ENCODE data around the gene GIMAP8. TPM values are rescaled to one million over a fixed set of nuclear protein-coding genes. Genes with fewer than 3 reads are reported as not detected.

The GIMAP8 gene
- total RNA-seq, 1 experiment from 2014 or later, result not detected

DNA sequence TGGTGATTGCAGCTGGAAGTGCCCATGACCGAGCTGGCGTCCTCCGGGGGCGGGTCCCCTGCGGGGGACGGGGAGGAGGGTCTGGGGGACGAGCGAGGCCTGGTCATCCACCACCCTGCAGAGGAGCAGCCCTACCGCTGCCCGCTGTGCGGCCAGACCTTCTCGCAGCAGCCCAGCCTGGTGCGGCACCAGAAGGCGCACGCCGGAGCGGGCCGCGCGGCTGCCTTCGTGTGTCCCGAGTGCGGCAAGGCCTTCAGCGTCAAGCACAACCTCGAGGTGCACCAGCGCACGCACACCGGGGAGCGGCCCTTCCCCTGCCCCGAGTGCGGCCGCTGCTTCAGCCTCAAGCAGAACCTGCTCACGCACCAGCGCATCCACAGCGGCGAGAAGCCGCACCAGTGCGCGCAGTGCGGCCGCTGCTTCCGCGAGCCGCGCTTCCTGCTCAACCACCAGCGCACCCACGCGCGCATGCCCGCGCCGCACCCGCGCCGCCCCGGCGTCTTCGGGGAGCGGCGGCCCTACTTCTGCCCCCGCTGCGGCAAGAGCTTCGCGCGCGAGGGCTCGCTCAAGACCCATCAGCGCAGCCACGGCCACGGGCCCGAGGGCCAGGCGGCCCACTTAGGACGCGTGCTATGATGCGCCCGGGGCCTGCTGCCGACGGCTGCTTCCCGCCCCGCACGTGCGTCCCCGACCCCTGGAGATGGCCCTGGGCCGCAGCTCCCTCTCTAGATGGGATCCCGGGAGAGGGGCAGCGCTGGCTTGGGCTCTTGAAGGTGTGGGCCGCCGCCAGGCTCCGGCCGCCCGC lies 42.6 kb upstream of the GIMAP8 start:
- peaks cover 27% of the 10 kb centered on the region for H3K4me1 ChIP-seq (replicated peaks)
- no peaks in the 10 kb centered on the region for H3K9me3 ChIP-seq (replicated peaks)
- DNase-seq (ENCODE audit: low read depth in 1 of 2, low spot score in 2 of 2), result no peak
- no peaks in the 10 kb centered on the region for H3K27me3 ChIP-seq (replicated peaks)
- H3K36me3 ChIP-seq, result no peaks in the 10 kb centered on the region
- H3K4me3 ChIP-seq, result no peak overlapping the region
- no peak overlapping the region for H3K27ac ChIP-seq

DNA sequence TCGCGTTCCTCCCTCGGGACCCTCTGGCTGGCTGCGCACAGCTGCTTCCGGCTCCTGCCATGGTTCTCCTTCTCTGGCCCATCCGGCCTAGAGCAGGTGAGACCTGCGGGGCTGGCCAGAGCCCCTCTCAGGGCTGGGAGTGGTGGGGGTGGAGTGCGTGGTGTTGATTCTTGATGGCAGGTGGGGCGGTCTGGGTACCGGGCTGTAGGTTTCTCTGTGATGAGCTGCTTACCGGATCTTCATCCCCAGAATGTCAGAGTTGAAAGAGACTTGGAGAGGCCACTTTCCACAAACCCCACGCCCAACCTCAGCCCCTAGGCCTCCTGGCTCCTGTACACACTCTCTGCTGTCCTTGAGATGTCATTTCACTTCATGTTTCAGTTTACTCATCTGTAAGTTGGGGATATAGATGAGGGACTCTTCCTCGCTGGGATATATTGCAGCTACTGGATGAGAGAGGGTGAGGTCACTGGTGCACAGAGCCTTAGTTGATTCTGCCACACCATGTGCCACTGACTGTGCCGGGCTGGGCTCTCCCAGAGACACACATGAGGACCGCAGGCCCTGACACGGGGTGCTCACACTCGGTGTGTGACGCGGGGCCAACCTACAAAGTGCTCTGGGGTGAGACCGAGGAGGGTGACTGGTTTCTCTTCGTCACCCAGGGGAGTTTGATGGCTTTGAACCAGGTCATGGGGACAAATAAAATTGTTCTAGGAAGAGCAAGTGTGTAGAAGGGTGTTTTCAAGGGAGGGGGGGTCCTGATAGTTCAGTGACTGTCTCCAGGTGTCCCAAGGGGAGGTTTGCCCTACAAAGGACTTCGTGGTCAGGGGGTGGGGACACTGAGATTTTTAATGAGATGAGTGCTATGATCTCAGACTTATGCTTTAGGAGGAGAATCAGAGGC lies 41.8 kb upstream of the GIMAP8 start:
- H3K36me3 ChIP-seq, result no peaks in the 10 kb centered on the region
- no peak for DNase-seq (ENCODE audit: low read depth in 1 of 2, low spot score in 2 of 2)
- peaks cover 27% of the 10 kb centered on the region for H3K4me1 ChIP-seq (replicated peaks)
- no peaks in the 10 kb centered on the region for H3K27me3 ChIP-seq (replicated peaks)
- H3K27ac ChIP-seq, result no peak overlapping the region
- H3K9me3 ChIP-seq (replicated peaks), result no peaks in the 10 kb centered on the region
- H3K4me3 ChIP-seq, result no peak overlapping the region

- Histone ChIP-seq H3K27ac (no peak overlapping the region), H3K4me3 (no peak overlapping the region), H3K9me3 (replicated peaks) (no peaks in the 10 kb centered on the region), H3K36me3 (no peaks in the 10 kb centered on the region), H3K27me3 (replicated peaks) (no peaks in the 10 kb centered on the region), H3K4me1 (replicated peaks) (peaks cover 23% of the 10 kb centered on the region)
- no peak for DNase-seq (ENCODE audit: low read depth in 1 of 2, low spot score in 2 of 2)
These were observed 41.0 kb upstream of the GIMAP8 start for GRCh38 chr7:150409300-150410030.

DNA sequence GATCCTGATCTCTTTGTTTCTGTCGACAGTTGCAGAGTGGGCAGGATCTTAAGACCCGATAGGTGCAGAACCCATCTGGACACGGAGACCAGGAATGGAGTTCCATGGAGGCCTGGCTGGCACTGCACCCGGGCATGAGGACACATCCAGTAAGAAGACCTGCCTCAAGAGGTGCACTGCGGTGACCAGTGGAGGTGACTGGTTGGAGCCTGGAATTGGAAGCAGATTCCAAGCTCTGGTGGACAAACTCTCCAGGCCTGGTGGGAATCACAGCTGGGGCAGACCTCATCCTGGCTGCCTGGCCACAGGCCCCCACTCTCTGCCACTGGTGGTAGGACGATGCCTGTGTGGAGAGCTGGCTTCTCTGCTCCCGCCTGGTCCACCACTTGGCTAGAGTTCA lies 40.3 kb upstream of the GIMAP8 start:
- Histone ChIP-seq H3K27ac (no peak overlapping the region), H3K36me3 (no peaks in the 10 kb centered on the region), H3K4me3 (no peak overlapping the region), H3K27me3 (replicated peaks) (no peaks in the 10 kb centered on the region), H3K4me1 (replicated peaks) (peaks cover 17% of the 10 kb centered on the region), H3K9me3 (replicated peaks) (no peaks in the 10 kb centered on the region)
- no peak for DNase-seq (ENCODE audit: low read depth in 1 of 2, low spot score in 2 of 2)

- peaks cover 14% of the 10 kb centered on the region for H3K4me1 ChIP-seq (replicated peaks)
- H3K9me3 ChIP-seq (replicated peaks), result no peaks in the 10 kb centered on the region
- H3K4me3 ChIP-seq, result no peak overlapping the region
- no peak overlapping the region for H3K27ac ChIP-seq
- no peak for DNase-seq (ENCODE audit: low read depth in 1 of 2, low spot score in 2 of 2)
- H3K36me3 ChIP-seq, result no peaks in the 10 kb centered on the region
- no peaks in the 10 kb centered on the region for H3K27me3 ChIP-seq (replicated peaks)
These were observed 39.6 kb upstream of the GIMAP8 start for GRCh38 chr7:150410680-150411346.

- Histone ChIP-seq H3K4me1 (replicated peaks) (peaks cover 6% of the 10 kb centered on the region), H3K27ac (no peak overlapping the region), H3K4me3 (no peak overlapping the region), H3K9me3 (replicated peaks) (no peaks in the 10 kb centered on the region), H3K27me3 (replicated peaks) (no peaks in the 10 kb centered on the region), H3K36me3 (no peaks in the 10 kb centered on the region)
- DNase-seq (ENCODE audit: low read depth in 1 of 2, low spot score in 2 of 2), result no peak
These were observed 38.8 kb upstream of the GIMAP8 start for GRCh38 chr7:150411606-150412005.

GRCh38 chr7:150412016-150412415 lies 38.4 kb upstream of the GIMAP8 start:
- Histone ChIP-seq H3K4me3 (no peak overlapping the region), H3K36me3 (no peaks in the 10 kb centered on the region), H3K9me3 (replicated peaks) (no peaks in the 10 kb centered on the region), H3K27me3 (replicated peaks) (no peaks in the 10 kb centered on the region), H3K4me1 (replicated peaks) (peaks cover 2% of the 10 kb centered on the region), H3K27ac (no peak overlapping the region)
- no peak for DNase-seq (ENCODE audit: low read depth in 1 of 2, low spot score in 2 of 2)

DNA sequence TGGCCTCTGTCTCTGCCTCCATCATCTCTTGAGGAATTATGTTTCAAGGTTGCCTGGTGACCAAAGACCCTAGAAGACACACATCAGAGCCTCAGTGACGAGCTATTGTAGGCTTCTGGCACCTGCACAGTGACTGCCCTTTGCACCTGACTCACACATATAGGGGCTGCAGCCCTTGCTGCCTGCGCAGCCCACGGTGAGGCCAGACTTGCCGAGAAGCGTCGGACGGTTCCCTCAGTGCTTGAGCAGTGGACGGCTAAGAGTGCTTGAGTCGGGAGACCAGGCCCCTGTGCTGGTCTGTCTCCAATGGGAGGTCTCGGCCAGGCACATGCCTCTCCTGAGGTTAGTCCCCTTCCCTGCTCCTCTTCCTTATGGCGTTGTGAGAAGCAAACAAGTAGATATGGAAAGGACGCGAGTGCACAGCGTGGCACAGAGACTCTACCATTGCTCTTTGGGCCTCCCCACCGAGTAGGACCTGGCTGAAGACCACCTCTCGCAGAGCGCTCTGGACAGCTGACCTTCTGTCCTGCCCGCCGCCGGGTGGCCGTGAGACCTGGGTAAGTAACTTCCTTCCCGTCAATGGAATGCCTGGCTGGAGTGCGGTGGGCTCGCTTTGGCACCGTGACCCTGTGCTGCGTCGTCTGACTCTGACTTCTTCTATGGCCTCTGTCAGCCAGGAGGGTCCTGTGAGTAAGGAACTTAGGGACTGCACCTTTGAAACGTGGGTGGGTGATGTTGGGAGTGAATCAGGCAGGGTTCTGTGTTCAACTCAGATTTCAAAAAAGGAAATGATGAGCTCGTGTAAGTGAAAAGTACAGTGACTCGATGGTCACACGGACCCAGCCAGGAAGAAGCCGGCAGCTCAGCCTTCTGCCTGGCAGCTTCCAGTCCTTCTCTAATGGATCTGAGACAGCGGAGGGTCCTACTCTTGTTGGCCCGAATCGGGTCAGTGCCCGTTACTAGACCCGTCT lies 37.6 kb upstream of the GIMAP8 start:
- no peak for DNase-seq (ENCODE audit: low read depth in 1 of 2, low spot score in 2 of 2)
- no peaks in the 10 kb centered on the region for H3K9me3 ChIP-seq (replicated peaks)
- H3K27me3 ChIP-seq (replicated peaks), result no peaks in the 10 kb centered on the region
- no peak overlapping the region for H3K27ac ChIP-seq
- H3K4me3 ChIP-seq, result no peak overlapping the region
- no peaks in the 10 kb centered on the region for H3K4me1 ChIP-seq (replicated peaks)
- H3K36me3 ChIP-seq, result no peaks in the 10 kb centered on the region

DNA sequence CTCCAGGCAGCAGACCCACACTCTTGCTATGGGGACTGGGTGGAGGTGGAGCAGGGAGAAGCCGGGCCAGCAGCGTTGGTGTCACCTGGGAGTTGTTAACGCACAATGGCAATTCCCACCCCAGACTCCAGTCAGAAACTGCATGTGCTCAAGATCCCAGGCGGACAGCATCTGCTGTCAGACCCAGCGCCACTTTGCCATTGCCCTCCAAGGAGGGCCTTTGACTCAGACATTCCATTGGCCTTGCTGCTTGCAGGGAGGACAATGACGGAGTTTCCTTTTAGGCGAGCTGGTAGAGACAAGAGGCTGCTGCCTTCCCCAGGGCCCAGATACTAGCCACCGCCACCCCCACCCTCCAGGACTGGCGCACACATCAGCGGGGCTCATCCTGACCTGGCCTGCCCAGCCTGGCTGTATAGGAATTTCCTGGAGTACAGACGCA lies 36.8 kb upstream of the GIMAP8 start:
- Histone ChIP-seq H3K9me3 (replicated peaks) (no peaks in the 10 kb centered on the region), H3K4me1 (replicated peaks) (no peaks in the 10 kb centered on the region), H3K27ac (no peak overlapping the region), H3K36me3 (no peaks in the 10 kb centered on the region), H3K27me3 (replicated peaks) (no peaks in the 10 kb centered on the region), H3K4me3 (no peak overlapping the region)
- DNase-seq (ENCODE audit: low read depth in 1 of 2, low spot score in 2 of 2), result no peak

DNA sequence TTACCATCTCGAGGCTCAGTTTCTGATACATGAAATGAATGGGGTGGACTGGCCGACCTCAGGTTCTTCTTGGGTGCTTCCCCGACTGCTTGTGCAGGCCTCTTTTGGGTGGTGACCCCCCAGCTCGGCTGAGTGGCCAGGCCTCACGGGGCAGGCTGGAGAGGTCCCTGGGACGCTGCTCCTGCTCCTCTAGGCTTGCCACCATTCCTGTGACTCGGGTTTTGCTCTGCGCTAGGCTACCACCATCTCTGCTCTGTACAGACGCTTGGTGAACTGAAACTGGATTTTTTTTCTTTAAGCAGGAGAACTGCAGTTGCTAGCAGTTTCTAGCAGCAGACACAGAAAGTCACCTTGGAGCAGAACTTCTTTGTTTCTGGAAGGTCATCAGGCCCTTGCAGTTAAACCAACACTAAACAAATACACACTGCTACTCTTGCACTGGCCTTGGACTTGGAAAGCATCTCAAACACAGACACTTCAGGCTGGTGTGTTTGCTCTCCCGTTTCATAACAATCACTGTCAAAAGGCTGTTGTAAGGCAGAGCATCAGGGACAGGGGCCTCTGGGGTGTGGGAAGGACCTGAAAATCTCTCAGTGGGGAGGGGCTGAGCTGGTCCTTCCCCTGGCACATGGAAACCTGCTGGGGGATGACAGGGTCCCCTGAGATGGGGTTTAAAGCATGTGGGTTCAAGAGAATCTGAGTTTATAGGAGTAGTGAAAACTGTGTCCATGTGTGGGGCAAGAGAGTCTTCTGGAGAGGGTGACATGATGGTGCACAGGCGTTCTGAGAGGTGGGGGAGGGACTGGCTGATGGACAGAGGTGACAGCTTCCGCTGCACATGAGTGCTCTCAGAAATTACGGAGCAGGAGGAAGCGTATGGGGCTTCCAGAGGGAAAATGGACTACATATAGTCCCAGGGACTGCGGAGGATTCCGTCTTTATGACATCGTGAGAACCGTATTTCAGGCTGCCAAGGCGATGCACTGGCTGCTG lies 35.0 kb upstream of the GIMAP8 start:
- H3K27ac ChIP-seq, result no peak overlapping the region
- no peaks in the 10 kb centered on the region for H3K4me1 ChIP-seq (replicated peaks)
- no peak for DNase-seq (ENCODE audit: low read depth in 1 of 2, low spot score in 2 of 2)
- H3K27me3 ChIP-seq (replicated peaks), result peaks cover 4% of the 10 kb centered on the region; the same call in 1 of the 2 replicates
- H3K9me3 ChIP-seq (replicated peaks), result no peaks in the 10 kb centered on the region
- H3K4me3 ChIP-seq, result no peak overlapping the region
- no peaks in the 10 kb centered on the region for H3K36me3 ChIP-seq

GRCh38 chr7:150417239-150417638 lies 33.2 kb upstream of the GIMAP8 start:
- no peak overlapping the region for H3K27ac ChIP-seq

More at GRCh38 chr7:150417239-150417638, 33.2 kb upstream of the GIMAP8 start:
- Histone ChIP-seq H3K4me3 (no peak overlapping the region), H3K4me1 (replicated peaks) (no peaks in the 10 kb centered on the region), H3K36me3 (no peaks in the 10 kb centered on the region), H3K27me3 (replicated peaks) (peaks cover 4% of the 10 kb centered on the region; the same call in 1 of the 2 replicates), H3K9me3 (replicated peaks) (no peaks in the 10 kb centered on the region)
- DNase-seq (ENCODE audit: low read depth in 1 of 2, low spot score in 2 of 2), result peak in 1 of 2 experiments; percentile 24

Measured in SJSA1 (cell line).